Astrocyte (in vitro differentiated cells and primary cell): ENCODE data around the gene OXTR. TPM values are rescaled to one million over a fixed set of nuclear protein-coding genes. Genes with fewer than 3 reads are reported as not detected.

Experiments
- total RNA-seq: library from RNA; stranded (reverse); gene quantifications from 2 replicates; pipeline ENCODE4 v1.2.1, GENCODE V29; 2021

OXTR gene
- total RNA-seq, 1 donor from 2014 or later: 3.0 TPM

Other genes with a start within 250 kb of the OXTR start
- gene SSUH2, start 124.8 kb downstream of the OXTR start, total RNA-seq: not detected in 2 replicates
- gene CAV3, start 35.8 kb downstream of the OXTR start, total RNA-seq: not detected in 2 replicates
- 6.0 and 6.5 TPM in 2 replicates for gene RAD18, start 193.9 kb upstream of the OXTR start, total RNA-seq